GM19468 (cell line): ENCODE data around the gene FPGS.
"Not testable (repeated sequence)": the region's sequence is repeated elsewhere in the genome, so short reads cannot be mapped to it uniquely, and the experiment has no call there.

Experiments
- ATAC-seq: cut with Tn5 transposase; IDR thresholded peaks from one replicate; pipeline ENCODE4 v1.9.1; 2021; ENCODE audit warnings: mild to moderate bottlenecking, moderate library complexity, moderate number of reproducible peaks; ENCODE audit not compliant: unreplicated experiment; ENCODE audit errors: extremely low read depth

Gene FPGS

DNA sequence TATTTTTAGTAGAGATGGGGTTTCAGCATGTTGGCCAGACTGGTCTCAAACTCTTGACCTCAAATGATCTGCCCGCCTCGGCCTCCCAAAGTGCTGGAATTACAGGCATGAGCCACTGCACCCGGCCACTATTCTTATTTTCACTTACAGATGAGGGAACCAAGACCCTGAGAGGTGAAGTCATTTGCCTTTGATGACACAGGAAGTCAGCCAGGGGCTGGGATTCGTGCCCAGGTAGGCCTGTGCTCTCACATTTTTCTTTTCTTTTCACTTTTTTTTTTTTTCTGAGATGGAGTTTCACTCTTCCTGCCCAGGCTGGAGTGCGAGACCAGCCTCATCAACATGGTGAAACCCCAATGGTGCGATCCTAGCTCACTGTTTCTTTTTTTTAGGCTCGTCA lies 29.6 kb downstream of the FPGS start:
- ATAC-seq = no peak

DNA sequence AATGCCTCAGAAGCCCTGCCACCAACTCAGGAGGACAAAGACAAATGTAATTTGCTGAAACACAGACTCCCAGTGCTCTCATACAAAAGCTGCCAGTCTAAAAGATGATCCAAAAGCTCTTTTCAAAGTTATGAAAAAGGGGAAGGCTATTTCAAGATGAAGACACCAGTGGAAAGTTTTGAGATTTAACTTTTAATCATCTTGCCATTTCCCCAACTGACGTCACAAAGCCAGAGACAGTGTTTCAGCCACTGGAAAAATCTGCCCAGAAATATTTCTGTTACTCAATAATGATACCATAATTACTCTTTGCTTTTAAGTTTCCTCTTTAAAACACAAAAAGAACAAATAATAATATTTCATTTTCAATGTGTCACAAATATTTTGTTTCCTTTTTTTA lies 30.9 kb downstream of the FPGS start:
- no peak for ATAC-seq

DNA sequence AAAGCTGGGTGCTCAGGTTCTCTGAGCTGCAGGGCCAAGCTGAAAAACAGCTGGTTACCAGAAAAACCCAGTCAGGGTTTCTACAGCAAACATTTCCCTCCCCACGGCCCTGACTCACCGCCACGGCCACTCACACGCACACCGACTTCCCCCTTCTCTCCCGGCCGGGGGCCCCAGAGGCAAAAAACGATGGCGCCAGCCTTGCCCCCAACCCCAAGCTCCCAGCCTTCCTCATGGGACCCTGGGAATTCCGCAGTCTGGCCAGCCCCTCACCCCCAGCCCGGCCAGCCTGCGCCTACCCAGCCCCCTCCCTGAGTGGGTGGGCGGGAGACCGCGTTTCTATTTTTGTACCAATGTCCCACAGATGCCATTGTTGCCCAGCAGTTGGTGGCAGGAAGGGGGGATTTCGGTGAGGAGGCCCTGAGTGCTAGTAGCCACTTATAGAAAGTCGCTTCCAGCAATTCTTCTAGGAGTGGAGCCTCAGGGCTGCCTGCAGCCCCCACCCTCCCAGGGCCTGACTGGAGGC lies 33.4 kb downstream of the FPGS start:
- no peak for ATAC-seq

DNA sequence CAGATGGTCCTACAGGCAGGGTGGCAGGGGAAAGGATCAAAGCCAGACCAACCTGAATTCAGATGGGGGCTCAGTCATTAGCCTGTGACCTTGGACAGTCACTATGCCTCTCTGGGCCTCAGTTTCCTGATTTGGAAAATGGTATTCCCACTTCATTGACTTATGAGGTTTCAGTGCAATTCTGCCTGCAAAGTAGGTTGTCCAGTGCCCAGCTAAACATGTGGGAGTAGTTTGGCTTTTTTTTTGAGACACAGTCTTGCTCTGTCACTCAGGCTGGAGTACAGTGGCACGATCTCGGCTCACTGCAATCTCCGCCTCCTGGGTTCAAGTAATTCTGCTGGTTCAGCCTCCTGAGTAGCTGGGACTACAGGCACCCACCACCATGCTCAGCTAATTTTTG lies 33.9 kb downstream of the FPGS start:
- not testable (repeated sequence) for ATAC-seq

DNA sequence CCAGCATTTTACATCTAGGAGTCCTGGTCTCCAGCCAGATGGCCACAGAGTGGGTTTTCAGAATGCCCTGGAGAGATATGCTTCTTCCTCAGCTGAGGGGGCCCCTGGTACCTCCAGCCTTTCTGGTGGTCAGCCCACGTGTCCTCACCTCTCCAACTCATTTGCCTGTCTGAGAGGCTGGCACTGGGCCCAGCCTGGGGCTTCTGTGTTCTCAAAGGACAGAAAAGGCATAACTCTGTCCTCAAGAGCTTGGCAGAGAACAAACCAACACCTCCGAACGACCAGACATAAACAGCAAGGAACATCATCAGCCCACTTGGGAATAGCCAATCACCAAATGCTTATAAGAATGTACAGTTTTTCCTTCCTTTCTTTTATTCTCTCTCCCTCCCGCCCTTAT lies 34.7 kb downstream of the FPGS start:
- no peak for ATAC-seq

DNA sequence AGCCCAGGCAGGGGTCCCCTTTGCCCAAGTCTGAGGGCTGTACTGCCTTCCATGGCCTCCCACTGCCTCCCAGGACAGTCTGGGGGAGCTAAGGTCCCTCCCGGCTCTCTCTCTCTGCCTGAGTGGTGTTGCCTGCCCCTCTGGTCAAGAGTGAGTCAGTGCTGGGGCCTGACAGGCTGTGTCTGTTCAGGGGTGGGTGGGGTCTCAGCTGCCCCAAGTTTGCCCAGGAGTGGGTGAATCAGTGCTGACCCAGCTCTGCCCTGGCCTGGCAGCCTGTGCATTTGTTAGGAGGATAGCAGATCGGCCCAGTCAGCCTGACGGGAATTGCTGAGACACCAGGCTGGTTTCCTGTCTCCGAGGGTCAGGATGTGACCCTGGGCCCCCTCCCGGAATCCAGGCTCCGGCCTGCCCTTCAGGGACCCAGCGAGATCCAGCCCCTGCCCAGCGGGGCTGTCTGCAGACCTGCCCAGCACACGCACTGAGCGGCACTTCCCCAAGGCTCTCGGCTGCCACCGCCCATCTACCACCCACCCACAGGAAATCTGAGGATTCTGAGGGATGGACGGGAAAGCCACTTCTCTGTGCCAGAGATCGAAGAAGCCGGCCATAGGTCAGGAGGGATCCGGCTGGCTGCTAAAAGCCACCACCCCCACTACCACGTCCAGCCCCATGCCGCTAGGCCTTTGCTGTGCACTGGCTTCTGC lies 35.8 kb downstream of the FPGS start:
- no peak for ATAC-seq

DNA sequence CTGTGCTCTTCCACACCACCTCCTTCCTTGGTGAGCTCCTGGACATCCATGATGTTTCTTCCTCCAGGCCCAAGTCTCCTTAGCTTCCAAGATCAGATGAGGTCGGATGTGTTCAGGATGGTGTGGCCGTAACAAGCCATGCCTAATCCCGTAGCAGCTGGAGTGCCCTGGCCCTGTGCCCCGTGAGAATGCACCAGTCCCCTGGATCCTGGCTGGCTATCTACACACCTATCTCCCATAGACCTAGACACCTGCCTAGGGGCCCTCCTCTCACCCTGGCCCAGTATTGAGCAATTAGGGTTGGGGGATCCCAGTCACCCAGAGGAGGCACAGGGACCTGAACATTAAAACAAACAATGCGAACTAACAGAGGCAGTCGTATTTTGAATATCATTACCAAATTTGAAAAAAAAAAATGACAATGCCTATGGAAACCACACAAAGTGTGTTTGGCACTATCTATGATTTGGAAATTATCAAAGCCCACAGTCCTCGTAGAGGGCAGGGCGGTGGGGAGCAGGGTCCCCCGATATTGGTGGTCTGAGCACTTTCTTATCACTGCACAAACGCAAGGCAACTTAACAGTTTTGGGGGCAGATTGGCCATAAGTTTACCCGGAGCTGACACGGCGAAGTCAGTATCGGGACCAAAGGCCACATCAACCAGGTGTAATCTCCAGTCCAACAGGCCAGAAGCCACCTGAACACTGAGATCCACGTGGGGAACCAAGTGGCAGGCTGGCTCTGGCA lies 38.6 kb downstream of the FPGS start:
- ATAC-seq = no peak

DNA sequence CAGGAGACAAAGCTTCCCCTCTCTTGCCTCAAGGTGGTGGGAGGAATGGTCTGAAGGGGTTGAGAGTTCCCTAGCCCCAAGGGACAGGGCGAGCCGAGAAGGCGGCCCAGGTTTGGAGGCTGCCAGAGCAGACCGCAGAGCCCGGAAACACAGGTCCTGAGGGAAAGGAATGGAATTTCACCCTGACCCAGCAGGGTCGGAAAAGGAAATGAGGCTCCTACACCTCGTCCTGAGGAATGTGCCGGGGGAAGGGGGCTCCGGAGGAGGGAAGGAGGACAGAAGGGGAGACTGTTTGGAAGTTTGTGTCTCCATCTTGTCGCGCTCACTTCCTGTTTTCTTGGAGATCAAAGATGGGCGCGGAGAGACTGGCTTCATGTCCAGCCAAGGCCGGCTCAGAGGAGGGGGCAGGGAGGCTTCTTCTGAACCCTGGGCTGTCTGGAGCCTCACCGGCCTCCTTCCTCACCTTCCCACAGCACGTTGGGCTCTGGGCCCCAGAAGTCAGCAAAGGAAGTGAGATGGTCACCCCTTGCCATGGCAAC lies 42.2 kb downstream of the FPGS start:
- no peak for ATAC-seq

DNA sequence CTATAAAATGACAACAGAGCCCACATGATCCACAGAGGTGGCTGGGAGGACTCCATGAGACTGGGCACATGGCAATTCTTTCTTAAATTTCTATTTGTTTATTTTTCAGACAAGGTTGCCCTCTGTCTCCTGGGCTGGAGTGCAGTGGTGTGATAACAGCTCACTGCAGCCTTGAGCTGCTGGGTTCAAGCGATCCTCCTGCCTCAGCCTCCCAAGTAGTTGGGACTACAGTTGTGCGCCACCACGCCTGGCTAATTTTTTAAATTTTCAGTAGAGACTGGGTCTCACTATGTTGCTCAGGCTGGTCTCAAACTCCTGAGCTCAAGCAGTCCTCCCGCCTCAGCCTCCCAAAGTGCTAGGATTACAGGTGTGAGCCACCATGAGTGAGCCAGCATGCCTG lies 42.9 kb downstream of the FPGS start:
- not testable (repeated sequence) for ATAC-seq

DNA sequence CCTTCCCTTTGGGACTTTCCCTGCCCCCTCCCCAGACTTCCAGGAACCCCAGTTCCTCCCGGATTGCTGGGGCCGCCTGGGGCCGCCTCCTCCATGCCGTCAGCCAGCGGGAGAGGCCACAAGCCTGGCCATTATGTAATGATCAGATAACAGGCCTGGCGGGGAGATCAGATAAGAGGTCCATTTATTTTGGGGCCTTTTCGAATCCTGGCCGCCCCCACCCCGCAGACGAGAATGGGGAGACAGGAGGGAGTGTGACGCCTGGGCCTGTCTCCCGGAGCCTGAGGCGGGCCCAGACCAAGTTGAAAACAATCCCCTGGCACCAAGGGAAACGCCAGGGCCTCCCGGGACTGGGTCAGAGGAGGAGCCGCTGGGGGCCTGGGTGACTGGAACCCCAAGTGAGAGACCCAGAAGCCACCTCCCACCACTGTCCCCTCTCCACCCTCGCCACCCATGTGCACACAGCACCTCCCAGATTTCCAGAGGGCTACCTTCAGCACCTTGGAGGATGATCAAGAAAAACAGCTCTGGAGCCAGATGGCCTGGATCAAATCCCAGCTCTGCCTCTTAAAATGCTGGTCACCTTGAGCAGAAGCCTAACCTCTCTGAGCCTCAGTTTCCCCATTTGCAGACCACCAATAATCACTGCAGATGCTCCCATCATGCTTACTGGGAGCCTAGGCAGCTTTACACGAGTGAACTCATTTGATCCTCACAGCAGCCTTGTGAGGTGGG lies 43.9 kb downstream of the FPGS start:
- no peak for ATAC-seq

DNA sequence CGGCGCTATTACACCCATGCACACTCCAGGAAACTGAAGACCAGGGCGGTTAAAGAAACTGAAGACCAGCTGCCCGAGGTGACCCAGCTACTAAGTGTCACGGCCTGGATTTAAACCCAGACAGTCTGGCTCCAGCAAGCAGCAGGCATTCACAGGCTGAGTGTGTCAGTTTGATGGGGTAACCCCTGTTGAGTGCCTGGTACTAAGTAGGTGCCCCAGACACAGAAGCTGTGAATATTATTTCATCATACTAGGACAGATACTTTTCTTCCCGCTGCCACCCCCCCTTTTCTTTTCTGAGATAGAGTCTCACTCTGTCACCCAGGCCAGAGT lies 44.5 kb downstream of the FPGS start:
- no peak for ATAC-seq

DNA sequence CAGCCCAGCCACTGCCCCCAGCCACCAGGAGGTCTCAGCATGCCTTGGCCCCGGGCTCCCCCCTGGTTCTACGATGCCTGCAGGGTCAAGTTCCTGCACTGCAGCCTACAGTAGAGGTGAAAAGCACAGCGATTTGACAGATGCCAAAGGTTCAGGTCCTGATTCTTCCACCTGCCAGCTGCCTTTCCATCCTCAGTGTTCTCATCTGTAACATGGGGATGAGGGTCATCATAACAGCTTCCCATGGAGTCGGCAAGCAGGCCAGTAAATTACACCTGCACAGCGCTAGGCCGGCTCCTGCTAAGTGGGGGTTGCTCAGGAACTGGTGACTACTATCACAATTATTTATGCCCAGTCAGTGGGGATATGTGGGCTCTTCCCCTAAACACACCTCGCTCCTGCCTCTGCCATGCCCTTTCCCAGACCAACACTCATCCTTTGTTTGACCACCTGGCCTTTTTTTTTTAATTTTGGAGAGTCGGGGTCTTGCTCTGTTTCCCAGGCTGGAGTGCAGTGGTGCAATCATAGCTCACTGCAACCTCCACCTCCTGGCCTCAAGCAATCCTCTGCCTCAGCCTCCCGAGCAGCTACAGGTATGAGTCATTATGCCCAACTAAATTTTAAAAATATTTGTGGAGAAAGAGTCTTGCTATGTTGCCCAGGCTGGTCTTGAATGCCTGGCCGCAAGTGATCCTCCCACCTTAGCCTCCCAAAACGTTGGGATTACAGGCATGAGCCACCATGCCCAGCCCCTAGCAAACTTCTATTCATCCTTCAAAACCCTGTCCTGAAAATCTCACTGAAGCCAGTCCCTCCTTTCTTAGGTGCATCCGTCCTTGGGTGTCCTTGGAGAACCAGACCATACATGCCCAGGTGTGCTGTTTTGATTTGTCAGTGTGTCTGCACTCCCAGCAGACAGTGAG lies 45.4 kb downstream of the FPGS start:
- ATAC-seq = no peak

DNA sequence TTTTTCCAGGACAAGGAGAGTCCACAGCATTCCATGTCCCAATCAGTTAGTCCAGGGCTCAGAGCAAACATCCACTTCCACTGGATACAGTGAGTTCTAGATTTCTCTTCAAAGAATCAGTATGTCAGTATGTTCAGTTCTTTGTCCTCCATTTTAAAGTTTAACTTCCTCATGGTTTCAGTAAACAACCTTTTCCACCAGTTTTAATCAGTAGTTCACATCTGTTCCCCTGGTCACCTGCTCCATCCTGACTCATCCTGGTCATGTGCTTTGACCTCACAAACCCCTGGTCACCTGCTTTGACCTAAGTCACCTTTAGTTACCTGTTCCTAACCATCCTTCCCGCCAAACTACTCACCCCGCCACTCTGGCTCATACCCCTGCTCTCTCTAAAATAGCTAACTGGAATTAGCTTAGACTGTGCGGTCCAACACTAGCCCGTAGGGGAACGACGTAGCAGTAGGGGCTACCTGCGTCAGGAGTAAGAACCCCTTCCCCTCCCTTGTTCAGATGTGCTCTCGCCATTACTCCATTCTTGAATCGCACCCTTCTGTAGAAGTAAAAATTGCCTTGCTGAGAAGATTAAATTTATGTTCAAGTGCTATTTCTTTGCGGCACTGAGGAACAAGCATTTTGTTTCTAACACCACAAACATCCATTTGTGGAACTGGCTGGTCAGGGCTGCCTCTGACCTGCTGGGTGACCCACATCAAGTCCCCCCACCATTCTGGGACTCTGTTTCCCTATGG lies 46.2 kb downstream of the FPGS start:
- no peak for ATAC-seq

DNA sequence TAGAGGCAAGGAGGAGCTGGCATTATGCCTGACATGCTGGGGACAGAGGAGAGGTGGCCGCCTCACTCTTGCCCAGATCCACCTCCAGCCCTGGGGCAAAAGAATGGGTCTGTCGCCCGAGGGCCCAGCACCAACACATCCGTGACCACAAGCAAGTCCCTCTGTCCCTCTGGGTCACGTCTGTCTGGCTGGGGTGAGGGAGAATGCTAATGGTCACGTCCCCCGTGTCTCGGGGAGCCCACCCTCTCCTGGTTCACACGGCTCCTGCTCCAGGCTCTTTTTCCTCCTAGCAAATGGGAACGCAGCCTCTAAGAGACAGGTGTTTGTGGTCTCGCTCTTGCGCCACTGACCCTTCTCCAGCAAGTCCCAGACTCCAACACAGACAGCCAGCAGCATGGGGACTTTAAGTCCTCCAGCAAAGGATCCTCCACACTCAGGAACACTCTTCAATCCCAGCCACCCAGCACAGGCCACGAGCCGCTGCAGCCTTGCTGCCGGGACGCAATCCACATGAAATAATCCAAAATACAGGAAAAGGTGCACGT lies 47.7 kb downstream of the FPGS start:
- no peak for ATAC-seq

DNA sequence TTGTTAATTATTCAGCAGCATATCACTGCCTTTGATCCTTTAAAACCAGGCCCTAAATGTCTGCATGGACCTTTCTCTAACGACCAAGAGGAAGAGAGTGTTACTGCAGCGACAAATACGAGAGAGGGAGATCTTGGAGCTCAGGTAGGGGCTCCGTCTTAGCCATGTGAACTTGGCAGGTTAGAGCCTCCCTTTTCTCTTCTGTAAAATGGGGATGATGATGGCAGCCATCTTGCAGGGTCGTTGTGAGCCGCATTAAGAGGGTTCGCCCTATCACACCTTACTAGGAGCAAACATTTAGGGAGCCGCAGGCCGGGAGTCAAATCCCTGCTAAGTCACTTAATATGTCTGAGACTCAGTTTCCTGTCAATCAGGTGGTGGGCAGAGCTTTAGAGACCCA lies 50.1 kb downstream of the FPGS start:
- ATAC-seq = no peak

DNA sequence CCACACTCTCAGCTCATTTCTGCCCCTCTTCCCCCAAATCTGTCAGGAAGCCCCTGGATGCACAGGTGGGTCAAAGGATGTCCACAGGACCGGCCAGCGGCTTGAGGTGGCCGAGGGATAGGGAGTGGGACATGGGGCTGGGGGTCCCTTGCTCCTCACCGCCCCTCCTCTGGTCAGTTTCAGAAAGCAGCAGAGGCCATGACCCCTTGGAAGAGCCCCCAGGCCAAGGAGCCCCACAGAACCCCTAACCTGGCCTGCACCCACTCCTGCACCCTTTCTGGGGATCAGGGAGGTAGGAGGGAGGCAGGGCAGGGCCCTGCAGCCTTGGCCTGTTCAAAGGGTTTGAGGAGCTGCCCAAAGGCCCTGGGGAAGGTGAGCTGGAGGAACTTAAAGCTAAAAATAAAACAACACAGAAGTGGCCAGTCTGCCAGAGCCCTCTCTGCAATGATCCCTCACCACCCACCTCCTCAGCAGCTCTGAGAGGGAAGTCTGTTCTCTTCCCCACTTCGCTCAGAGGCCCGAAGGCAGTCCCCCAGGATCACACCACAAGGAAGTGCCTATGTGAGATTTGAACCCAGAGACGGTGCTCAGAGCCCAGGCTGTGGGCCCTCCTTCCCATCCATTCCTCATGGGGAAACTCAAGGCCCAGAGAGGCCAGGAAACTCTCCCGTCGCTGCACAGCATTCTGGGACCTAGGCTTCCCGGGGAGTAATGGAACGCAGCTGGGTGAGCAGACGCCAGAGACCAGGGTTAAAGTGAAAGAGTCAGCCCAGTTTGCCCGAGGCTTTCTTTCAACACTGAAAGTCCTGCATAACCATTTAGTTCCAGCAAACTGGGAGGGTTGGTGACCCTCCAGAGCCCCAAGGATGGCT lies 50.9 kb downstream of the FPGS start:
- ATAC-seq = no peak

DNA sequence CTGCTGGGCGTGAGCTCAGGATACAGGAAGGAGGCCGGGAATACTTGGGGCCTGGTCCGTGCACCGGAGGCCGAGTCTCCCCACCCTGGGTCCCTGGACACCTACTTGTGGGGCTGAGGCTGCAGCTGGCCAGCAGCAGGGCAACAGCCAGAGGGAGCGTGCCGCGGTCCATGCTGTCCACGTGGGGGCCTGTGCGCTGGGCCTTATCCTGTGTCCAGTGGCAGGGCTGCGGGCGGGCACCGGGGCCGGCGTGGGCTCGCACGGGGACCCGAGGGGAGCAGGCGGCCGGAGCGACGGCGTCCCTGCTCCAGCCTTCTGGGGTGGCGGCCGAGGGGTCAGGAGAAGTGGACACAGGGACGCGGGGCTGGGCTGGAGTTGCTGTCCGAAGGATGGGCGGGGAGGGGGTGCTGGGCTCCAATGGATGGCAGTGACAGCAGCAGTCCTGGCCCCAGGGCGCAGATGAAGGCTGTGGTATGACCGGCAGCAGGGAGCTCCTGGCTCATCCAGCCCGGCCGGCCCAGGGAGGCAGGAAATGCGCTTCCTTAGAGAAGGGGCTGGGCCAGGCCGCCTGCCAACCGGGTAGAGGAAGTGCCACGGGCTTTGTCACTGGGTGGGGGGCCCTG lies 51.6 kb downstream of the FPGS start, which contains the start of gene ENG:
Gene ENG (minus strand): TSS at position 475 of the 623 bp plus-strand sequence. CDS start 303 bp downstream, at position 172.
- no peak for ATAC-seq
